Astrocyte (in vitro differentiated cells and primary cell): ENCODE measurements around the gene SFT2D1.
A peak's percentile ranks its signal among the peaks of the same experiment; 100 is the strongest.

Source experiments
- EZH2 ChIP-seq: IDR thresholded peaks from 2 replicates; pipeline ENCODE4 v1.6.1; 2012; ENCODE audit warnings: mild to moderate bottlenecking, low read length, inconsistent platforms; ENCODE audit not compliant: insufficient read depth
- TF ChIP-seq, protein P1 (sequence below): IDR thresholded peaks from 2 replicates; pipeline ENCODE4 v1.5.1; 2011; ENCODE audit warnings: low read depth, mild to moderate bottlenecking, inconsistent platforms, low read length, moderate library complexity; ENCODE audit not compliant: insufficient read depth

DNA sequence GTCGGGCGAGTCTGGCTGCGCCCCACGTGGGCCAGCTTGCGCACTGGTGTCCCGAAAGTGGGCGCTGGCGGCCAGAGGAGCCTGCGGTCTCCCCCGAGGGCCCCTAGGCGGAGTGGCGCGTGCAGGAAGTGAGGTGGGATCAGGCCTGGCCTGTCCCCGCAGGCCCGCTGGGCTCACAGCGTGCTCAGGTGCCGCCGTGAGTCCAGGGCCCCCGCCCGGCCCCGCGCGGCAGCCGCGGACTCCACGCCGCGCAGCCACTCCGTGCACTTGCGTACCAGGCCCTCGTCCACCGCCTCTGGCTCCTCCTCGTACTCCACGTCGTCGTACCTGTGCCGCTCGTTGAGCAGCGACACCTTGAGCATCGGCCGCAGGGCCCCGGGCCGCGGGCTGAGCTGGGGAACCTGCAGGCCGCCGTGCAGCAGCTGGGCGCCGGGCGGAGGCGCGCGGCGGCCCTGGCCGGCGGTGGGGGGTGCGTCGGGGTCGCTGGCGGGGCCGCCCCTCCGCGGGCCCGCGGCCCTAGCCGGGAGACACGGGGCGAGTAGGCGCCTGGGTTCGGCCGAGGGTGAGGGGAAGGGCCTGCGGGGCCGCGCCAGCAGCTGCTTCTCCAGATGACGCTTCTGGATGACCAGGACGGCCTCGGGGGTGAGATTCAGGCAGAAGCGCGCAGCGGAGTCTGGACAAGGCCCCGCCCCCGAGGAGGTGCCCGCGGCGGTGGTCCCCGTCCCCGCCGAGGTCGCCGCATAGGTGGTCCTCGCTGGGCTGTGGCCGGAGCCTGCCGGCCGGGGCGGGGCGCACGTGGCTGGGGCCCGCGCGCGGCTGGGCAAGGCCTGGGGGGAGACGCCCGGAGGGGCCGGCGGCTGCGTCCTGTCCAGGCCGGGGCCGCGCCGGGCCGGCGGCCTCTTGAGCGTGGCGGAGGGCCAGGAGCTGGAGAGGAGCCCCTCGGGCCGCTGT lies 35.0 kb downstream of the SFT2D1 start:
- TF ChIP-seq, protein P1, sequence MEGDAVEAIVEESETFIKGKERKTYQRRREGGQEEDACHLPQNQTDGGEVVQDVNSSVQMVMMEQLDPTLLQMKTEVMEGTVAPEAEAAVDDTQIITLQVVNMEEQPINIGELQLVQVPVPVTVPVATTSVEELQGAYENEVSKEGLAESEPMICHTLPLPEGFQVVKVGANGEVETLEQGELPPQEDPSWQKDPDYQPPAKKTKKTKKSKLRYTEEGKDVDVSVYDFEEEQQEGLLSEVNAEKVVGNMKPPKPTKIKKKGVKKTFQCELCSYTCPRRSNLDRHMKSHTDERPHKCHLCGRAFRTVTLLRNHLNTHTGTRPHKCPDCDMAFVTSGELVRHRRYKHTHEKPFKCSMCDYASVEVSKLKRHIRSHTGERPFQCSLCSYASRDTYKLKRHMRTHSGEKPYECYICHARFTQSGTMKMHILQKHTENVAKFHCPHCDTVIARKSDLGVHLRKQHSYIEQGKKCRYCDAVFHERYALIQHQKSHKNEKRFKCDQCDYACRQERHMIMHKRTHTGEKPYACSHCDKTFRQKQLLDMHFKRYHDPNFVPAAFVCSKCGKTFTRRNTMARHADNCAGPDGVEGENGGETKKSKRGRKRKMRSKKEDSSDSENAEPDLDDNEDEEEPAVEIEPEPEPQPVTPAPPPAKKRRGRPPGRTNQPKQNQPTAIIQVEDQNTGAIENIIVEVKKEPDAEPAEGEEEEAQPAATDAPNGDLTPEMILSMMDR: no peak
- peak; percentile 91 for TF ChIP-seq EZH2
